Stimulated activated CD8-positive, alpha-beta memory T cell treated with anti-CD3 and anti-CD28 coated beads, Interleukin-7, amount 100 ng/mL, for 48 hours (primary cell): ENCODE measurements around the gene HDAC7.
A peak's percentile ranks its signal among the peaks of the same experiment; 100 is the strongest.

Source experiments
- DNase-seq, 2 donors: peaks; one replicate each; pipeline ENCODE4 v3.0.0-alpha.2; 2020; ENCODE audit warnings: low read depth in 1 of 2; ENCODE audit errors: extremely low read depth in 1 of 2

Gene HDAC7

DNA sequence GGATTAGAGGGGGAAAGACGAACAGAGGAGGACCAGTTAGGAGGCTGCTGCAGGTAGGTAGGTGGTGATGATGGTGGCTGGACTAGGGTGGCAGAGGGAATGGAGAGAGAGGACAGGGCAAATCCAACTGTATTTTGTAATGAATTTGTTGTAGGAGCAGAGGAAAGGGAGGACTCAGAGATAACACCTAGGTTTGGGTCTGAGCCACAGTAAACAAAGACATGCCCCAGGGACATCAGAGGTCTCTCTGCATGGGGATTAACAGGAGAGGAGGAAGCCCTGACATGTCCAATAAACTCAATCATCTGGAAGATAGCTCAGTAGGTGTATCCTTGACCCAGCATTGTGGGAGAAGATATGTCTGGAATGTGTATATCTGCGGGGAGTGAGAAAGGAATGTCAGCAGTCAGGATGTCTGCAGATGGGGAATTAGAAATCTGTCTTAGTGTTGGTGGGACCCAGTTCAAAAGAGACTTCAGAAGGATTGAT is 51.3 kb downstream of the HDAC7 start:
- DNase-seq, result no peak

DNA sequence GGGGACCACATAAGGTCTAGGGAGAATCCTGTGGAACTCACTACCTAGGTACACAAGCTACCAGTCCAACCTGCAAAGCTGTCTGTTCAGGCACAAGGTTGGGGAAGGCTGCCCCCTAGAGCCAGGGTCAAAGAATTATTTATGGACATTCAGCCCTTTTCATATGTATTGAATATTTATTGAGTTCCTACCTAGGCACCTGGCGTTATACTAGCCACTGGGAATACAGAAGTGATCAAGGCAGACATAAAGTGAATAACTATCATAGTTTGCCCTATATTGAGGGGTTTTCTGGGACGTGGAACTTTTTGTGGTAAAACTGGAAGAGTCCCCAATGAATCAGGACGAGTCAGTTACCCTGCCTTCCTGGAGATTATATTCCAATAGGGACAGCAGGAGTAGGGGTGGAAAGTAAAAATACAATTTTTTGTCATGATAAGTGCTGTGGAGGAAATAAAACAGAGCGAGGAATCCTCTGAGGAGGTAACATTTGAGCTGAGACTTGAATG is 52.4 kb downstream of the HDAC7 start:
- peak in 1 of 2 donors; percentile 43 for DNase-seq

DNA sequence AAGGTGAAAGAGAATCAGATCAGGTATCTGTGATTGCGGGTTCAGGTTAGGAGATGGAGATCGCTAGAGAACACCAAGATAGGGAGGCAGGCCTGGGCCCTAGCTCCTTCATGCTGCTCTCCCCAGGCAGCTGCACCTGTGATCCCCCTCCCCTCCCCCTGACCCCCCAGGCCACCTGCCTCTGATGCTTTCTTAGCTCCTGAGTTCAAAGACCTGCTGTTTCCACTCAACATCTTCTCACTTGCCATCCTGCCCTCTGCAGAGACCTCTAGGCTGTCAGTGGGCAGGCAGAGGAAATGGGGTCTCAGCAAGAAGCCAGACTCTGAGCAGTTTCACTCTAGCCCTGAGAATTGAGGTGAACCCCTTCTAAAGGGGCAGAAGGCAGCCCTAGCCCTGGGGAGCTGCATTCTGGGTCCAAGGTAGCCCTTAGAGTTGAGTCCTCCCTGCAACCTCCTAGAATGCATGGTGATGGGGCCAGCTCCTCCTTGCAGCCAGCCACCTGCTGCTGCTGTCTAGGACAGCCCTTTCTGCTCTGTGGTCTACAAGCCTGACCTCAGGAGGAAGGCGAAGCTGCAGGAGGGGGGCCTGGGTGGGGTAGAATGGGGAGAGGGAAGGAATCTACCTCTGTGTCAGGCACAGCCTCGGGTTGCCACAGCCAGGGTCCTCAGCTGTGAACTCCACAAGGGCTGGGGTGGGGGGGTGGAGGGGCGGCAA is 53.0 kb downstream of the HDAC7 start:
- DNase-seq, result no peak

DNA sequence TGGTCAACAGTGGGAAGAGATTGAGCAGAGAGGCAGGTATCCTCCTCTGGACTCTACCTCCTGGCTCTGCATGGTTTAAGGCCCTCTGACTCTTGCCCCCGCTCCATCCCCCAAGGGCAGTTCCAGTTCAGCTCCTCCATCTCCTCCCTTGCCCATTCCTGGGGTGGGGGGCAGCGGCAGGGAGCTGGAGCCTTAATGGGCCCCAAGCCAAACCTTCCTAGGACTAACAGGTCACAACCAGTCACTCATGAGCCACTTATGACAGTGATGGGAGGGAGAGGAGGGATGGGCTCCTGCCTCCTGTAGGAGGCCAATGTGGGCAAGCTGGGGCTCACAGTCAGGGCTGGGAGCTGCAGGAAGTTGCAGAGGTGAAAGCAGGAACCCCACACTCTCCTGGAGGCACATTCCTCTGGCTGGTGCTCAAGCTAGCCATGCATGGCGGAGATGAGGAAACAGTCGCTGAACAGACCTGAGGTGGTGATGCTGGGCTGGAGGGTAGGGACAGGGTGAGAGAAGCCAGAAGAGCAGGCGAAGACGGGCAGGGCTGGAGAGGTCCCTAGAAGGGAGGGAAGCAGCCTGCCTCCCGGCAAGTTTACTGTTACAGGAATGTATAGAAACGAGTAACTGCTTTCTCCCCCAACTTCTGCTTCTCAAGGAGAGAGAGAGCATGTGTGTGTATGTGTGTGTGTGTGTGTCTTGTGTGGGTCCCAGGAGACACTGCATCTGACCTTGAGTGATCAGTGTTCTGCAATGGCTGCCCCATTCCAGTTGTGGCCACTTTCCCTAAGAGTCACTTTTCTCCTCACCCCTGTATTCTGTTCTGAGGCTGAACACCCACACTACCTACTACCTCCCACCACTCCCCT is 56.0 kb downstream of the HDAC7 start:
- DNase-seq, result no peak

DNA sequence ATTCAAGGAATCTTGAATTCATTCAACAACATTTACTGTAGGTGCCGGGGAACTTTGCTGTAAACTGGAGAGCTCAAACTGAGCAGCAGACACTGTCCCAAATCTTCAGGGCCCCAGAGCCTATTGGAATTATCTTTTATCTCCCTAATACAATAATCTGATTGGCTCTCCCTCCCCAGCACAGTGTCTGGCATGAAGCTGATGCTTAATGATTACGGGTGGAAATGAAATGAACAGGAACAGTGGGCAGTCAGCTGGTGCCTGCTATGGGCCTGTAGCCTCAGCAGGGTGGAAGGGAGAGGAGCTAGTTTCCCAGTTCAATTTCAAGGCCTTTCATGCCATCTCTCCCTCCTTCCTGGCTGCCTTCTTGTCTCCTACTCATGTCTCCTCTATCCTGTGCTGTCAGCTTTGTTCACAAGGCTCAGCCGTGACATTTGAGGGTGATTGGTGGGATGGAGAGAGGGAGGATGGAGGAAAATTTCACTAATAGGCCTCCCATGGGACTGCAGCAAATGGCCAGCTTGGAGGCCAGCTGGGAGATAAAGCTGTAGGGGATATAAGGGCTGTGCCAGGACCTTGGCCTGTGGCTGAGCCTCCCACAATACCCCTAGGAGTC is 56.7 kb downstream of the HDAC7 start:
- DNase-seq, result no peak

DNA sequence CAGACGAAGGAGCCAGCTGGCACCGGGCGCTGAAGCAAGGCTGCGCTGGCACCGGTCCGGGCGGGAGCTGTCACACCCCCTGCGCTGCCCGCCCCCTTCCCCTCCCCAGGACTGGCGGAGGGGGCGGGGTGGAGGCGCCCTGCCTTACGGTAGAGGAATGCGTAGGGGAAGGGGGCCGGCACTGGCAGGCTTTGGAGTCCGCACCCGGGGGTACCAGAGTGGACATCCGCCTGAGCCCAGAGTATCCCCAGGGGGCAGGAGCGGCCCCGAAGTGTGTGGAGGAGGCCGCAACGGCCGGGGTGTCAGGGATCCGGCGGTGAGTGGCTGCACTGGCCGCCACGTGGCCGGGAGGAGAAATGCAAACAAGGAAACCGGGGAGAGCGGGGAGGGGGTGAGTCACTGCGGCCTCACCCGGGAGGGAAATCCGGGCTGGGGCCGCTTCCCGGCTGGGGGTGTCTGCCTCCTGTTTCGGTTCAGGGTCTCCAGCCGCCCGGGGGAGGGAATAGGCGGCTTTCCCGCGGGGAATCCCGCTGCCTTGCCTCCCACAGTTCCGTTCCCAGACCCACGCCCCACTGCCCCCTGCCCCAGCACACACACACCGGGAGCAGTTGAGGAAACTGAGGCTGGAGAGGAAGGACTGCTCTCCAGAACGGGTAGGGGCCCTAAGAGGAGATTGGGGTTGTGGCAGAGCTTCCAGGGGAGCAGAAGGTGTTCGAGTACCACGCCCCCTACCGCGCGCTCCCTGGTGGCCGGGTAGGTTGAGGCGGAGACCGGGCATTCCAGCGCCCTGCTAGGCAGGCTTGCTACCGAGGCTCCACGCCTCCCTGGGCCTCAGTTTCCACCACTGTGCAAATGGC is 60.6 kb downstream of the HDAC7 start, which contains the start of gene RAPGEF3:
Gene RAPGEF3 (minus strand): TSS at position 47 of the 857 bp plus-strand sequence. CDS start 324 bp downstream, outside the sequence.
- peak in 1 of 2 donors; percentile 53 for DNase-seq

DNA sequence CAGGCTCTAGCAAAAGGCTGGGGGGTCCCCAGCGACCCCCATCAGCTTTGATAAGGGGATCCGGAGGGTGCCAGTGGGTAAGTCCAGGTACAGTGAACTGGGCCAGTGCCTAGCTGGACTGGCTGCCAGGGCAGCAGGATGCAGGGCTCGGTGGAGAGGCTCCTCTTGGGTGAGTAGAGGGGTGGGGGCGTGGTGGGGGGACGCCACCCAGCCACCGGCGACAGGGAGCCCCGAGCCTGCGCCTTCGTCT is 61.2 kb downstream of the HDAC7 start:
- no peak for DNase-seq

DNA sequence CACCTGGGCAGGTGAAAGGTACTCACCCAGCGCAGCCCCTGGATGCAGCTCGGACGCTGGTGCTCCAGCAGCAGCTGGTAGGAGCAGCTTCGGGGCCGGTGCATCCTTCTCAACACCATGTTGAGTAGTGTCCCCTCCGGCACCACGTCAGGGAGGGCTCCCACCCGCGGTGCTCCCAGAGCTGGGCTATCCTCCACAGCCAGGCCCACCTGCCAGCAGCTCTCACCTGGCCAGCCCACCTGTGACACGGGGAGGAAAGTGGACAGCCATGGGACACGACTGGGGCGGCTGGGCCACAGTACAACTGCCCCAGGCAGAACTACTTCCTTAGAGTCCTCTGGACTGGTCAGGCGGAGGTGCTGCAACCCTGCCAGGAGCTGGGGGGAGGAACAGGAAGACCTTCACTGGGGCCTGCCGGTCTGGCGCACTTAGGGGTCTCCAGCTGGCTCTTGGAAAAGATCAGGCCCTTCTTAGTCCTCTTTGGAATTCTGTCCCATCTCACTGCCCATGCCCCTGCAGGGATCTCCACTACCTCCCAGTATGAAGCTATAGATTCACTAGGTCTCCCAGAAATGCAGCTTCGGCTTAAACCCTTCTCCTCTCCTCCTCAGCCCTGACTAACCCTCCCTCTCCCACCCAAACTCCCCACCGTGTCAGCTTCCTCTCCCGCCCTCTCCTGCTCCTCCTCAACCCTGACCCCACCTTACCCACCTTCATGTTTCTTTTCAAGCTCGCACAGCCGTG is 61.7 kb downstream of the HDAC7 start:
- no peak for DNase-seq

DNA sequence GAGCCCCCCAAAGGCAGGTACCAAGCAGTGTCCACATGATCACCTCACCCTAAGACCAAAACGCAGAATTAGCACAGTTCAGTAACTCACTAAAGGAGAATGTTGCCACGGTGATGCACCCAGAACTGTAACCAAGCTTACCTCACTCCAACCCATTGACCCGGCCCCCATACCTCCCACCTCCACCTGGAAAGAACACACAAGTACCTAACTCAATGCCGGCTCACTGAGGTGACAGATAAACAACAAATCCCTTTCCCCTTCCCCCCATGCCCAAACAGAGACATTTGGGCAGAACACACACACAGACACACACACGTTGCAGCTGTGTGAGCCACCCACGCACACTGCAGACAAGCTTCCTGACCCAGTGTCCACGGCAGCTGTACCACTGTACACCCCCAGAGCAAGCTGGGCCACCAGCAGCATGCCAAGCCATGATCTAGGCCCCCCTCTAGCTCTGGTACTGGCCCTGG is 62.3 kb downstream of the HDAC7 start:
- no peak for DNase-seq

DNA sequence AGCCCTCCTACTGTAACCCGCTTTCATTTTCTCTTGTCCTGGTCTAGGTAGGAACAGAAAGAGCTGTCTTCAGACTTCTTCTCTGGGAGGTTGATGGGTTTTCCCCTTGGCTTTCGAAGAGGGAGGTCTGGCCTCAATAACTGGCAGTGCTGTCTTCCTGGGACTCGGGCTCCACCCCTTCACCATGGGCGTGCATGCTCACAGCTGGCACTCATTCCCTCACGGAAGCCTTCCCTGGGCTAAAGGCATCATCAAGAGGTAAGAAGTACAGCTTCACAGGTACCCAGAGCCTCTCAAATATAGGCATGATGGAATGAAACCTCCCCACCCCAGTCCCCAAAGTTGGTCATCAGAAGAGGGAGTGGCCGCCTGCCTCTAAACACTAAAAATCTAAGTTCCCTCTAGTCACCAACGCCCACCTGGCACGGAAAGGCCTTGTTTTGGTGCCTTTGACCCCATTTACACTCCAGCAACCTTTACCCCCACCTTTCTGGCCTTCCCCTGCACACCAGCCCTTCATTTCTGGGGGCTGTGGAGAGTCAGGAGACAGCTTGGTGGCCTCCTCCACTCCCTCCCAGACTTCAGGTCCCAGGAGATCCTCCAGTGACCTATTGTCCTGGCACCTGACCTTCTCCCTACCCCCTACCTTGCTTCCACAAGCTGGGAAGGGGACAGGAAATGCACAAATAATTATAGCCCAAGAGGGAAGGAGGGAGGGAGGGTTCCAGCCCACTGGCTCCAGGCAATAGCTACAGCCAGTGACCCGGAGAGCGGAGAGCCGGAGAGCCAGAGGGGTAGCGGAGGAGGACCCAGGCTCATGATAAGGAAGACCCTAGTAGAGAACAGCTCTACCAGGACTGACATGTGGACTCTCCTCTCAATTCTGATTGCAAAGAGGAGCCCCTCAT is 63.8 kb downstream of the HDAC7 start:
- peak in 1 of 2 donors; percentile 12 for DNase-seq

DNA sequence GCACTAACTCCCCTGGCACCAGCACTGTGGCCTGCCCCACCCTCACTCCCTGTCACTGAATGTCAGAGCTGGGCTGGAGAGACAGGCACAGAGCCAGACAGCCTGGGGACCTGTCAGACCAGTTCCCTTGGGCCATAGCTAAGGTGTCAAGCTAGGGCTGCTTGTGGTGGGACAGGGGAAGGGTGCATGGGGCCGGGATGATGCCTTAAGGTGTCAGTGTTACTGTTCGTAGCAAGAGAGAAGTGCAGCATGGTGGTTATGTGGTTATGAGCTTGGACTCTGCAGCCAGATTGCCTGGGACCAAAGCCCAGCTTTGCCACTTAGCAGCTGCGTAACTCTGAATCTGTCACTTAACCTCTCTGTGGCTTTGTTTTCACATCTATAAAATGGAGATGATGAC is 64.8 kb downstream of the HDAC7 start:
- no peak for DNase-seq

DNA sequence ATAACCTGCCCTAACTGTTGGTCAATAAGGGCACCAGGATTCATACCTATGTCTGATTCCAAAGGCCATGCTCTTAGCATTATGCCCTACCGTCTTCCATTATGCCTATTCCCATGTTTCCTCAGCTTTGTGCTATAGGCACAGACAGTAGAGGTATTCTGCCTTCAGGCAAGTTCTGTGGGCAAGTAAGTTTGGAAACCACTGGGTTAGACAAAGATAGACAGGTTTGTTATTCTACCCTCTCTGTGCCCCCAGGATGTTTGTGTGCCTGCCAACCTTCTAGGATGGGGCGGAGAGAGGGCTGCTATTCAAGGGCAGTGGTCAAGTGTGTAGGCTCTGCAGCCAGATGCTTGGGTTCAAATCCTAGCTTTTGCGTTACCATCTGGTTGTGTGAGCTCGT is 65.6 kb downstream of the HDAC7 start:
- no peak for DNase-seq

DNA sequence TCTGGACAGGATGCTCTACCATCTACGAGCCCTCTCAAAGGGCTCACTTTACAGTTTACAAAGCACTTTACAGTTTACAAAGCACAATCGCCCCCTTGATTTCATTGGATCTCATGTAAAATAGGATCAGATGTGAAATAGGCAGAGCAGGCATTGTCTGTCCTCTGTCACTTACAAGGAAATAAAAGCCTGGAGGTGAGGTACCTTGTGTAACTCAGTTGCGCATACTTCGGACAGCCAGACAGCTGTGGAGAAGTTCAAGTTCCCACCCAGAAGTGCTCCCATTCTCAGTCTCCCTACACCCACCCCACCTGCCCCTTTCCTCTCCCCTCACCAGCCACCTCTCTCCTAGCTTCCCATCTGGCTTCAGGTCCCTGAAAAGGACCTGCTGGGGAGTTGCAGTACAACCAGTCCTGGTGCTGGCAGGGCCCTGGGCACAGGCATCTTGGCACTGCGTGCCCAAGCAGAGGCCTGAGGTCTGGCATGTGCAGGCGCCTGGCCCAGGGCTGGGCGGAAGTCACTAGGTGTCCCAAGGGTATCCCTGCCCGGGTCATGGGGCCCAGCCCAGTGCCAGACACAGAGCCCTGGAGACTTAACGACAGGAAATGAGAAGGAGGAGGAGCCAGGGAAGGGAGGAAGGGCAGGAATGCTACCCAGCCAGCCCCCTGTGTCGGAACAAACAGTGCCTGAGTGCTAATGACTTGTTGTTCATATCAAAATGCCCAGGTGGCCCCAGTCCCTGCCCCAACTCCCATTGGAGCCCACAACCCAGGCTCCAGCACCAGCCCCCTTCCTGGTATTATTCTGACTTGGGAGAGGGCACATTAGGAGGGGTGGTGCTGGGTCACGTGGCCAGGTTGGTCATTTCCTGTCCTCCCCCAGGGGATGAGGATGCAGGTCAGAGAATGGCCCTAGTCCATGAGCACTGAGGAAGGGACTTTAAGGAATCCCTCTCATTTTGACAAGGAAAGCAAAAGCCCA is 66.4 kb downstream of the HDAC7 start:
- DNase-seq, result no peak

DNA sequence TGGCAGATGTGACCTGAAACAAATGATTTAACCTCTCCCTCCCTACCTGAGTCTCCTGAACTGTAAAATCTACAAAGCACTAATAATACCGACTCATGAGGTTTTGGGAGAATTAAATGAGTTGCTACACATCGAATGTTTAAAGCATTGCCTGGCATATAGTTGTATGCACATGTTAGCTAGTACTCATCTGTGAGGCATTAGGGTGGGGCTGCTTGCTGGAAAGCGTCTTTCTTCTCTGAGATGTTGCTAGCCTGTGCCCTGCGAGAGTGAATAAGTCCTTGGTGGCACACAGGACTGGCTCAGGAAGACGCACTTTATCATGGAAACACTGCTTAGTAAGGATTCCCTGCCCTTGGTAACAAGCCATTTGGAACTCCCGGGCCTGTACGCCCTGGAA is 67.2 kb downstream of the HDAC7 start:
- no peak for DNase-seq

DNA sequence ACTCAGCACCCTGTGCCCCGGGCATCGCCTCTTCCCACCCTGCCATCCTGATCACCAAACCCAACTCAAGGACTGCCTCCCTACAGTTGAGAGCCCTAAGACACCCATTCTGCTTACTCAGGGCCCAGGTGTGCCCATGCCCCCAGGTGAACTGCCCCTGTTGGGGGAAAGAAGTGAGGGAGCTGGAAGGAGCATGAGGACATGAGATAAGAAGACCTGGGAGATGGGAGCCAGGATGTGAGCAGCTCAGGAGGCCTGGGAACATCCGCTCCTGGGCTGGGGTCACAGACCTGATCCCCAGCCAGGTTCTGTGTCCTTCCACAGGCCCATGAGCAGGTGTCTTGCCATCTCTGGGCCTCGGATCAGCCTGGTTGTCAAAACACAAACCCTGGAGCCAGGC is 67.6 kb downstream of the HDAC7 start:
- DNase-seq, result no peak

DNA sequence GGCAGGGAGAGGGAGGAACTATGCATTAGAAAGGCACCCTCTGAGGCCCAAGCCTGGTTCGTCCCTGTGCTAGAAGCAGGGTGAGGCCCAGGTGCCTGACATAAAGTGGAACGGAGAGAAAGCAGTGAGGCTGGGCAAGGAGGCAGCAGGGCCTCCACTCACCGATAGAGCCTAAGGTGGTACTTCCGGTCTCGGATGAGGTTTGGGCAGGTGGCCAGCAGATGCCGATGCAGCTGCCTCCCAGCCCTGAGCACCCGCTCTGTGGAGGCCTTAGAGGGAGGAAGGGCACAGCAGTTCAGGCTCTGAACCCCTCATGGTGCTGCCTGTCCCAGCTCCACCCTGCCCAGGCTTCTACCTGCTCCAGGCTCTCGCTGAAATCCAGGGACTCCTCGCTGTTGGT is 68.1 kb downstream of the HDAC7 start:
- DNase-seq, result no peak

DNA sequence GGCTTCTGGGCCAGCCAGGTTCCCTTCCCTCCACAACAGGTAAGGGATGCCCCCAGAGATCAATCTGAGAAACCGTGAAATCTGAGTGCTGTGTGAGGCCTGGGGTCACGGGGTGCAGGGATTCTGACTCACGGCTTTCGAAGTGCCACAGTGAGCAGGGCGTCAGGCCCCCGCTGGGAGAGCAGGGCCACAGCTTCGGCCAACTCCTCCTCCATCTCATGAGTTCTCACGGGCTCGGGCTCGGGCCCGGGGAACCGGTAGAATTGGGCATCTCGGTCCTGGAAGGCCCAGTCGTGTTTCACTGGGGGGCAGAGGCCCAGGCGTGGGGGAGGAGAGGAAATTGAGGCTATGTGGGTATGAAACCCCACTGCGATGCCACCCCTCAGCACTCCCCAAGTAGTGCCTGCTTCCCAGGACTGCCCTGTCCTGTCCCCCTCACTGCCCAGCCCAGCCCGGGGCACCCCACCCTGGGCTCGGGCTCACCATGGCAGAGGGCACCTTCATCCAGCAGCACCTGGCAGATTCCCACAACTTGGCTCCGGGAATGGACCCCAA is 68.7 kb downstream of the HDAC7 start:
- no peak for DNase-seq
